IgD-negative memory B cell (primary cell): Measurements from ENCODE around the gene LMCD1. TPM values are rescaled to one million over a fixed set of nuclear protein-coding genes. Genes with fewer than 3 reads are reported as not detected.

ENCODE experiments used
- polyA plus RNA-seq: library from polyadenylated mRNA; unstranded; fragments of 300-500 nt; fragmentation: Illumina TruSeq; gene quantifications from one replicate; pipeline ENCODE4 v1.2.3, GENCODE V29; 2021

LMCD1 gene
- polyA plus RNA-seq, 1 donor from 2014 or later: 4.8 TPM

Other genes with a start within 250 kb of the LMCD1 start
- not detected for gene SSUH2, start 143.0 kb downstream of the LMCD1 start, polyA plus RNA-seq
- gene CAV3, start 232.0 kb downstream of the LMCD1 start, polyA plus RNA-seq: not detected